AG04450 (cell line): ENCODE results near the gene APOBEC2. TPM values are rescaled to one million over a fixed set of nuclear protein-coding genes. Genes with fewer than 3 reads are reported as not detected.

Source experiments
- CTCF ChIA-PET: fragments of 300-600, 350-600 bp; formaldehyde crosslinking; extraction: SDS; loops from one replicate; lab custom pipeline; 2022; ENCODE audit warnings: antibody characterized with exemption, inconsistent platforms; lab: Charles Lee
- POLR2A ChIA-PET: fragments of 350-600 bp; formaldehyde crosslinking; extraction: SDS; loops from one replicate; lab custom pipeline; 2021; ENCODE audit warnings: antibody characterized with exemption, inconsistent platforms; lab: Yijun Ruan, JAX
- DNase-seq: peaks from one replicate; pipeline ENCODE4 v3.0.0-alpha.2; 2011; ENCODE audit warnings: low read depth, low spot score
- H3K27ac ChIP-seq: one replicate; pipeline ENCODE4 v1.5.1; 2012; ENCODE audit warnings: low read depth, low read length, control low read depth
- H3K27me3 ChIP-seq: one replicate; pipeline ENCODE4 v1.6.0; 2012; ENCODE audit warnings: low read length; ENCODE audit not compliant: control insufficient read depth, insufficient read depth
- H3K4me3 ChIP-seq: 2 replicates; pipeline ENCODE4 v1.5.1; 2011; ENCODE audit warnings: mild to moderate bottlenecking, low read depth, low read length, control low read depth
- H3K9me3 ChIP-seq: 2 replicates; pipeline ENCODE4 v1.5.1; 2012; ENCODE audit warnings: low read length; ENCODE audit not compliant: control insufficient read depth, insufficient read depth
- CTCF ChIP-seq: IDR thresholded peaks from 2 replicates; pipeline ENCODE4 v1.5.1; 2011; ENCODE audit warnings: low read depth, low read length, control low read depth, inconsistent platforms
- polyA plus RNA-seq: library from polyadenylated mRNA; depleted of rRNA; stranded (reverse); fragments of >200 nt; gene quantifications from 2 replicates; pipeline ENCODE4 v1.2.3, GENCODE V29; 2011

The APOBEC2 gene
- polyA plus RNA-seq, 1 experiment = not detected

DNA sequence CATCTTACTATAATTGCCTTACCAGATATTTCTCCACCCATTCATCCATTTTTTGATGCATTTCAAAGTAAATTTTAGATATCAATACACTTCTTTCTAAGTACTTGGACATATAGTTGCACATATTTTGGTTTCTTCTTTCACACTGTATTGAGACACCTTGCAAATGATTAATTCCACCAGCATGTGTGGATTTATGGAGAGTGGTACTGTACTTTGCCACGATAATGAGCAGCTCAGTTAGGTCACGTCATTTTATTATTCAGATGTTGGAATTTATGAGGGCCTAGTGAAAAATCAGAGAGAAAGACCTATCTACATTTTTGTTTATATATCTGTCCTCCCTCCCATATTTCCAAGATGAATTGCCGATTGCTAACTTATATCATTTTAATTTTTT lies 25.1 kb downstream of the APOBEC2 start:
- ChIA-PET POLR2A (no interaction called here), CTCF (interaction anchor here (2.4 to 2.6 kb wide), 2 partner anchors 14 to 103 kb away, joined by 5 to 9 read pairs; no protein-coding TSS in a partner anchor)

DNA sequence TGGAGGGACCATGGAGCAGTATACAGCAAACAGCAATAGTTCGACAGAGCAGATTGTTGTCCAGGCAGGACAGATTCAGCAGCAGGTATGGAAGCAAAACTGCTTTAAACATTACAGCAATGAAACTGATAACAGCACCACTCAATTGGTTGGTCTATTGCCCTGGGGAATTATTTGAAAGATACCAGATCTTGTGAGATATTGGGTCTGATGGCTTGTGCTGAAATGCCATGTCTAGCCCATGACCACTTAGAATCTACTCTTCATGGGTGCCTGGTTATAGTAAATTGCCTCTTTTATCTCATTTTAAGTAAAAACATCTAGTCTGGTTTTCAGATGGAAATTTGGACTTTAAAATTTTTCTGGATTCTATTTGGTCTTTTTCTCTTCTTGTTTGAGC lies 26.1 kb downstream of the APOBEC2 start:
- Histone ChIP-seq H3K27ac (no peak overlapping the region), H3K9me3 (no peaks in the 10 kb centered on the region), H3K4me3 (no peak overlapping the region), H3K27me3 (no peaks in the 10 kb centered on the region)
- POLR2A ChIA-PET = no interaction called here
- CTCF ChIA-PET = interaction anchor here (1.1 to 2.4 kb wide), 3 partner anchors 11 to 102 kb away, joined by 3 to 7 read pairs (median 5); no protein-coding TSS in a partner anchor
- no peak for TF ChIP-seq CTCF
- DNase-seq = no peak

More for the DNA sequence above, 25.1 kb downstream of the APOBEC2 start:
- Histone ChIP-seq H3K9me3 (no peaks in the 10 kb centered on the region), H3K4me3 (no peak overlapping the region), H3K27me3 (no peaks in the 10 kb centered on the region), H3K27ac (no peak overlapping the region)
- DNase-seq = no peak
- TF ChIP-seq CTCF = no peak

DNA sequence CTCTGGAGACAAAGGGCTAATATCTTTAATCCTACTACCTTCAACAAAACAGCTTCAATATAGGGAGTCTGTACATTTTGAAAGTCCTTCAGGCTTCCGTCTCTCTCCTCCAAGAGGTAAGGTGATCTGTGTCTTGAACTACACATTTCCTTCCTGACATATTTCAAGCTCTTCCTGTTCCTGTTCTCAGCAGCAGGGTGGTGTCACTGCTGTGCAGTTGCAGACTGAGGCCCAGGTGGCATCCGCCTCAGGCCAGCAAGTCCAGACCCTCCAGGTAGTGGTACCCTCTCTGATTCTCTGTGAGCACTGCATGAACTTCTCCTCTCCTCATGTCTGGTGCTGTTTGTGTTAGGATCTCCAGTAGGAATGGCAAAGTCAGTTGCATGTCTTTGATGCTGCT lies 27.6 kb downstream of the APOBEC2 start:
- Histone ChIP-seq H3K9me3 (no peaks in the 10 kb centered on the region), H3K27ac (no peak overlapping the region), H3K4me3 (no peak overlapping the region), H3K27me3 (no peaks in the 10 kb centered on the region)
- ChIA-PET CTCF (interaction anchor here (0.7 to 1.7 kb wide), 2 partner anchors 12 to 287 kb away, joined by 4 to 7 read pairs; no protein-coding TSS in a partner anchor), POLR2A (no interaction called here)
- no peak for DNase-seq
- TF ChIP-seq CTCF = no peak

GRCh38 chr6:41083072-41083471 lies 30.1 kb downstream of the APOBEC2 start:
- no peak overlapping the region for H3K4me3 ChIP-seq
- ChIA-PET CTCF (interaction anchor here (1.1 to 1.9 kb wide), 3 partner anchors 9 to 99 kb away, joined by 3 to 5 read pairs (median 4); no protein-coding TSS in a partner anchor), POLR2A (no interaction called here)
- no peaks in the 10 kb centered on the region for H3K9me3 ChIP-seq
- DNase-seq = no peak
- TF ChIP-seq CTCF = no peak
- no peaks in the 10 kb centered on the region for H3K27me3 ChIP-seq
- H3K27ac ChIP-seq = no peak overlapping the region

DNA sequence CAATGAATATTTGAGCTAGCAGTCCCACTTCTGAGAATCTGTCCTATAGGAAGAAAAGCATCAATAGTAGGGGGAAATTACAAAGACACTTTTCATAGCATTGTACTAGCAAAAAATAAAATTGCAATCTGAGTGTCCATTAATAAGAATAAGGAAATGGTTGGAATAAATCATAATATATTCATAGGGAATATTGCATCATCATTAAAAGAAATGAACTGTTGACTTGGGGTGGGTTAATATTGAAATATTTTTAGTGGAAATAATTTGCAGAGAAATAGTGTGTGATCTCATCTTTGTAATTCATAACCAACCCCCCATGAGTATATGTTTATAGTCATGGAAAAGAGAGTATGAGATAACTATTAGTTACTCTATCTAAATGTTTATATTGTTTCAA lies 32.2 kb downstream of the APOBEC2 start:
- H3K27me3 ChIP-seq = no peaks in the 10 kb centered on the region
- POLR2A ChIA-PET = no interaction called here
- DNase-seq = no peak
- no peak for TF ChIP-seq CTCF
- CTCF ChIA-PET = no interaction called here
- no peak overlapping the region for H3K27ac ChIP-seq
- no peak overlapping the region for H3K4me3 ChIP-seq
- no peaks in the 10 kb centered on the region for H3K9me3 ChIP-seq
